Measurements from ENCODE around the gene ARGLU1.

Gene ARGLU1

GRCh38 chr13:106498571-106498970, 69.4 kb downstream of the ARGLU1 start:
- H3K4me1 ChIP-seq (ENCODE audit: control insufficient read depth, insufficient read depth, low read length) = peaks cover 18% of the 10 kb centered on the region
- H3K4me3 ChIP-seq (ENCODE audit: low read length) = no peak overlapping the region
- no peaks in the 10 kb centered on the region for H3K36me3 ChIP-seq (ENCODE audit: control insufficient read depth, insufficient read depth, low read length)
- no peaks in the 10 kb centered on the region for H3K9me3 ChIP-seq (ENCODE audit: control insufficient read depth, low read length)
- H3K27me3 ChIP-seq (ENCODE audit: control insufficient read depth, insufficient read depth, low read length) = no peaks in the 10 kb centered on the region
- H3K9ac ChIP-seq (ENCODE audit: low read length) = no peak overlapping the region

GRCh38 chr13:106498158-106498557, 69.8 kb downstream of the ARGLU1 start:
- Histone ChIP-seq H3K27me3 (ENCODE audit: control insufficient read depth, insufficient read depth, low read length) (no peaks in the 10 kb centered on the region), H3K9me3 (ENCODE audit: control insufficient read depth, low read length) (no peaks in the 10 kb centered on the region), H3K36me3 (ENCODE audit: control insufficient read depth, insufficient read depth, low read length) (peaks cover 2% of the 10 kb centered on the region), H3K4me3 (ENCODE audit: low read length) (no peak overlapping the region), H3K4me1 (ENCODE audit: control insufficient read depth, insufficient read depth, low read length) (peaks cover 18% of the 10 kb centered on the region), H3K9ac (ENCODE audit: low read length) (no peak overlapping the region)

GRCh38 chr13:106497079-106497478, 70.9 kb downstream of the ARGLU1 start:
- Histone ChIP-seq H3K4me3 (ENCODE audit: low read length) (no peak overlapping the region), H3K4me1 (ENCODE audit: control insufficient read depth, insufficient read depth, low read length) (peaks cover 18% of the 10 kb centered on the region), H3K9ac (ENCODE audit: low read length) (no peak overlapping the region), H3K27me3 (ENCODE audit: control insufficient read depth, insufficient read depth, low read length) (no peaks in the 10 kb centered on the region), H3K9me3 (ENCODE audit: control insufficient read depth, low read length) (no peaks in the 10 kb centered on the region), H3K36me3 (ENCODE audit: control insufficient read depth, insufficient read depth, low read length) (peaks cover 6% of the 10 kb centered on the region)

- Histone ChIP-seq H3K4me3 (ENCODE audit: low read length) (no peak overlapping the region), H3K9me3 (ENCODE audit: control insufficient read depth, low read length) (no peaks in the 10 kb centered on the region), H3K36me3 (ENCODE audit: control insufficient read depth, insufficient read depth, low read length) (peaks cover 6% of the 10 kb centered on the region), H3K4me1 (ENCODE audit: control insufficient read depth, insufficient read depth, low read length) (peaks cover 18% of the 10 kb centered on the region), H3K27me3 (ENCODE audit: control insufficient read depth, insufficient read depth, low read length) (no peaks in the 10 kb centered on the region), H3K9ac (ENCODE audit: low read length) (no peak overlapping the region)
Measured at GRCh38 chr13:106496072-106496997, 71.6 kb downstream of the ARGLU1 start.

GRCh38 chr13:106494936-106495335, 73.0 kb downstream of the ARGLU1 start:
- Histone ChIP-seq H3K4me1 (ENCODE audit: control insufficient read depth, insufficient read depth, low read length) (peaks cover 11% of the 10 kb centered on the region), H3K4me3 (ENCODE audit: low read length) (no peak overlapping the region), H3K9ac (ENCODE audit: low read length) (no peak overlapping the region), H3K36me3 (ENCODE audit: control insufficient read depth, insufficient read depth, low read length) (peaks cover 6% of the 10 kb centered on the region), H3K27me3 (ENCODE audit: control insufficient read depth, insufficient read depth, low read length) (no peaks in the 10 kb centered on the region), H3K9me3 (ENCODE audit: control insufficient read depth, low read length) (no peaks in the 10 kb centered on the region)

GRCh38 chr13:106494506-106494905, 73.4 kb downstream of the ARGLU1 start:
- Histone ChIP-seq H3K36me3 (ENCODE audit: control insufficient read depth, insufficient read depth, low read length) (peaks cover 6% of the 10 kb centered on the region), H3K9me3 (ENCODE audit: control insufficient read depth, low read length) (no peaks in the 10 kb centered on the region), H3K9ac (ENCODE audit: low read length) (no peak overlapping the region), H3K4me1 (ENCODE audit: control insufficient read depth, insufficient read depth, low read length) (peaks cover 11% of the 10 kb centered on the region), H3K27me3 (ENCODE audit: control insufficient read depth, insufficient read depth, low read length) (no peaks in the 10 kb centered on the region), H3K4me3 (ENCODE audit: low read length) (no peak overlapping the region)

GRCh38 chr13:106493533-106494220, 74.3 kb downstream of the ARGLU1 start:
- H3K9me3 ChIP-seq (ENCODE audit: control insufficient read depth, low read length) = no peaks in the 10 kb centered on the region
- peaks cover 18% of the 10 kb centered on the region for H3K4me1 ChIP-seq (ENCODE audit: control insufficient read depth, insufficient read depth, low read length)
- no peak overlapping the region for H3K4me3 ChIP-seq (ENCODE audit: low read length)
- peaks cover 6% of the 10 kb centered on the region for H3K36me3 ChIP-seq (ENCODE audit: control insufficient read depth, insufficient read depth, low read length)
- no peaks in the 10 kb centered on the region for H3K27me3 ChIP-seq (ENCODE audit: control insufficient read depth, insufficient read depth, low read length)
- no peak overlapping the region for H3K9ac ChIP-seq (ENCODE audit: low read length)

GRCh38 chr13:106492588-106493475, 75.1 kb downstream of the ARGLU1 start:
- H3K27me3 ChIP-seq (ENCODE audit: control insufficient read depth, insufficient read depth, low read length) = no peaks in the 10 kb centered on the region
- H3K36me3 ChIP-seq (ENCODE audit: control insufficient read depth, insufficient read depth, low read length) = peaks cover 6% of the 10 kb centered on the region
- H3K9me3 ChIP-seq (ENCODE audit: control insufficient read depth, low read length) = no peaks in the 10 kb centered on the region
- H3K9ac ChIP-seq (ENCODE audit: low read length) = no peak overlapping the region
- peaks cover 27% of the 10 kb centered on the region for H3K4me1 ChIP-seq (ENCODE audit: control insufficient read depth, insufficient read depth, low read length)
- no peak overlapping the region for H3K4me3 ChIP-seq (ENCODE audit: low read length)

GRCh38 chr13:106491928-106492587, 75.9 kb downstream of the ARGLU1 start:
- Histone ChIP-seq H3K9ac (ENCODE audit: low read length) (no peak overlapping the region), H3K4me1 (ENCODE audit: control insufficient read depth, insufficient read depth, low read length) (peaks cover 34% of the 10 kb centered on the region), H3K27me3 (ENCODE audit: control insufficient read depth, insufficient read depth, low read length) (no peaks in the 10 kb centered on the region), H3K9me3 (ENCODE audit: control insufficient read depth, low read length) (no peaks in the 10 kb centered on the region), H3K4me3 (ENCODE audit: low read length) (no peak overlapping the region), H3K36me3 (ENCODE audit: control insufficient read depth, insufficient read depth, low read length) (peaks cover 6% of the 10 kb centered on the region)

All from mucosa of stomach (tissue), 1 donor.